SK-N-SH treated with all-trans-retinoic acid at 6 μM for 48 hours (cell line): ENCODE results near the gene CDK14.

Experiments used
- ATAC-seq: fragments of 200-7000 bp; cut with Tn5 transposase; 3 replicates; pipeline ENCODE4 v1.9.1; 2020; ENCODE audit warnings: mild to moderate bottlenecking, moderate library complexity
- ARNTL ChIP-seq: fragments of 450-650 bp; formaldehyde crosslinking; IDR thresholded peaks from 2 replicates; pipeline ENCODE4 v1.5.0; 2020; ENCODE audit warnings: low read depth, mild to moderate bottlenecking, moderate library complexity, borderline replicate concordance
- CREB5 ChIP-seq: fragments of 250-450 bp; sonication (Bioruptor Pico); IDR thresholded peaks from 2 replicates; pipeline ENCODE4 v1.5.1; 2020; ENCODE audit warnings: low read depth, mild to moderate bottlenecking, moderate library complexity
- CSDC2 ChIP-seq: fragments of 250-450 bp; sonication (Bioruptor Pico); IDR thresholded peaks from 2 replicates; pipeline ENCODE4 v1.5.0; 2020; ENCODE audit warnings: mild to moderate bottlenecking, moderate library complexity
- CSRNP3 ChIP-seq: fragments of 250-450 bp; sonication (Bioruptor Pico); IDR thresholded peaks from 2 replicates; pipeline ENCODE4 v1.5.1; 2021; ENCODE audit warnings: mild to moderate bottlenecking, moderate library complexity
- ESRRG ChIP-seq: fragments of 250-450 bp; sonication (Bioruptor Pico); IDR thresholded peaks from 2 replicates; pipeline ENCODE4 v1.6.1; 2021; ENCODE audit warnings: mild to moderate bottlenecking
- GLIS3 ChIP-seq: fragments of 250-450 bp; sonication (Bioruptor Pico); IDR thresholded peaks from 2 replicates; pipeline ENCODE4 v1.5.0; 2020; ENCODE audit warnings: mild to moderate bottlenecking, moderate library complexity
- ISL1 ChIP-seq: fragments of 250-450 bp; sonication (Bioruptor Pico); IDR thresholded peaks from 2 replicates; pipeline ENCODE4 v2.1.2; 2022; ENCODE audit warnings: mild to moderate bottlenecking, moderate library complexity
- OSR1 ChIP-seq: fragments of 250-450 bp; sonication (Bioruptor Pico); IDR thresholded peaks from 2 replicates; pipeline ENCODE4 v1.8.0; 2022; ENCODE audit warnings: moderate library complexity, mild to moderate bottlenecking, inconsistent platforms
- PATZ1 ChIP-seq: fragments of 250-450 bp; sonication (Bioruptor Pico); IDR thresholded peaks from 2 replicates; pipeline ENCODE4 v1.8.0; 2020; ENCODE audit warnings: mild to moderate bottlenecking, moderate library complexity, borderline replicate concordance
- POU6F1 ChIP-seq: fragments of 250-450 bp; sonication (Bioruptor Pico); IDR thresholded peaks from 2 replicates; pipeline ENCODE4 v1.8.0; 2021; ENCODE audit warnings: low read depth, mild to moderate bottlenecking, moderate library complexity, borderline replicate concordance
- PPARA ChIP-seq: fragments of 250-450 bp; sonication (Bioruptor Pico); IDR thresholded peaks from 2 replicates; pipeline ENCODE4 v1.5.0; 2020; ENCODE audit warnings: mild to moderate bottlenecking, borderline replicate concordance
- RARB ChIP-seq: fragments of 250-450 bp; sonication (Bioruptor Pico); IDR thresholded peaks from 2 replicates; pipeline ENCODE4 v1.8.0; 2021; ENCODE audit warnings: mild to moderate bottlenecking, moderate library complexity
- SNAI2 ChIP-seq: fragments of 250-450 bp; sonication (Bioruptor Pico); IDR thresholded peaks from 2 replicates; pipeline ENCODE4 v1.5.0; 2020; ENCODE audit warnings: mild to moderate bottlenecking, moderate library complexity
- TCF4 ChIP-seq: fragments of 250-450 bp; sonication (Bioruptor Pico); IDR thresholded peaks from 2 replicates; pipeline ENCODE4 v1.8.0; 2021; ENCODE audit warnings: mild to moderate bottlenecking, moderate library complexity, borderline replicate concordance
- TOX ChIP-seq: fragments of 250-450 bp; sonication (Bioruptor Pico); IDR thresholded peaks from 2 replicates; pipeline ENCODE4 v1.8.0; 2021; ENCODE audit warnings: mild to moderate bottlenecking, moderate library complexity, borderline replicate concordance
- TSHZ2 ChIP-seq: fragments of 250-450 bp; sonication (Bioruptor Pico); IDR thresholded peaks from 2 replicates; pipeline ENCODE4 v1.5.0; 2020; ENCODE audit warnings: mild to moderate bottlenecking, moderate library complexity
- ZC3H10 ChIP-seq: fragments of 250-450 bp; sonication (Bioruptor Pico); IDR thresholded peaks from 2 replicates; pipeline ENCODE4 v1.5.1; 2021; ENCODE audit warnings: mild to moderate bottlenecking, moderate library complexity
- ZFP3 ChIP-seq: fragments of 250-450 bp; sonication (Bioruptor Pico); IDR thresholded peaks from 2 replicates; pipeline ENCODE4 v1.5.0; 2020; ENCODE audit warnings: mild to moderate bottlenecking, moderate library complexity
- ZFP30 ChIP-seq: fragments of 450-650 bp; formaldehyde crosslinking; IDR thresholded peaks from 2 replicates; pipeline ENCODE4 v1.5.0; 2022; ENCODE audit warnings: mild to moderate bottlenecking, moderate library complexity
- ZNF565 ChIP-seq: fragments of 450-650 bp; formaldehyde crosslinking; conservative IDR thresholded peaks from 2 replicates; pipeline ENCODE4 v1.5.0; 2020; ENCODE audit warnings: low read depth, mild to moderate bottlenecking, moderate library complexity

CDK14 gene

GRCh38 chr7:90596671-90597562 is 796 bp downstream of the CDK14 start:
- TF ChIP-seq GLIS3 (CRISPR knock-in tag) (no peak), PATZ1 (CRISPR knock-in tag) (peak; percentile 26; the same call in 1 of the 2 replicates), CSDC2 (CRISPR knock-in tag) (no peak)
- TF ChIP-seq, all 23 proteins: peak for 1
- peak; percentile 62 for ATAC-seq

GRCh38 chr7:90597563-90598253 is 1.6 kb downstream of the CDK14 start:
- no peak; the same call in 2 of the 3 replicates for ATAC-seq
- TF ChIP-seq ZFP3 (no peak), CSDC2 (CRISPR knock-in tag) (no peak), RARB (CRISPR knock-in tag) (no peak), CSRNP3 (CRISPR knock-in tag) (no peak), TOX (CRISPR knock-in tag) (no peak)

- TF ChIP-seq CSDC2 (CRISPR knock-in tag) (no peak), ISL1 (peak; percentile 71), TCF4 (CRISPR knock-in tag) (no peak), SNAI2 (no peak)
- no peak for ATAC-seq
Observed at GRCh38 chr7:90599038-90599437, 2.9 kb downstream of the CDK14 start.

- ATAC-seq, result no peak
- TF ChIP-seq ZC3H10 (CRISPR knock-in tag) (0 out of 2 replicates have a peak, but pooled peaks have one; percentile 3), SNAI2 (no peak), TOX (CRISPR knock-in tag) (no peak), ESRRG (CRISPR knock-in tag) (no peak), ISL1 (peak; percentile 87), ZFP30 (CRISPR knock-in tag) (no peak), ZFP3 (no peak), TCF4 (CRISPR knock-in tag) (peak; percentile 68; the same call in 1 of the 2 replicates), ZNF565 (CRISPR knock-in tag) (no peak), CSRNP3 (CRISPR knock-in tag) (no peak)
Observed at GRCh38 chr7:90599892-90600555, 3.9 kb downstream of the CDK14 start.

GRCh38 chr7:90602303-90602702 is 6.2 kb downstream of the CDK14 start:
- ATAC-seq, result no peak
- TF ChIP-seq ZC3H10 (CRISPR knock-in tag), result no peak
- no peak for TF ChIP-seq ARNTL
- no peak for TF ChIP-seq CREB5 (CRISPR knock-in tag)
- TF ChIP-seq TSHZ2 (CRISPR knock-in tag), result no peak
- TF ChIP-seq PPARA (CRISPR knock-in tag), result no peak
- no peak for TF ChIP-seq ZFP3
- no peak for TF ChIP-seq OSR1 (CRISPR knock-in tag)
- no peak for TF ChIP-seq TOX (CRISPR knock-in tag)
- no peak for TF ChIP-seq ZFP30 (CRISPR knock-in tag)
- no peak for TF ChIP-seq ZNF565 (CRISPR knock-in tag)
- TF ChIP-seq TCF4 (CRISPR knock-in tag), result no peak
- TF ChIP-seq ESRRG (CRISPR knock-in tag), result no peak
- no peak for TF ChIP-seq POU6F1
